H1 (cell line): ENCODE measurements around the gene DIP2C. TPM values are rescaled to one million over a fixed set of nuclear protein-coding genes. Genes with fewer than 3 reads are reported as not detected.

Experiments used
- CTCF ChIA-PET: fragments of 300-600 bp; sonication (Branson Sonifier 250); formaldehyde crosslinking; loops from one replicate; lab custom pipeline; 2021; ENCODE audit not compliant: partially characterized antibody; lab: Charles Lee
- POLR2A ChIA-PET: fragments of 300-600 bp; sonication (Branson Sonifier 250); formaldehyde crosslinking; loops from one replicate; lab custom pipeline; 2021; ENCODE audit warnings: inconsistent platforms; ENCODE audit not compliant: partially characterized antibody; lab: Charles Lee
- DNase-seq, 2 experiments: peaks; one replicate each; pipeline versions ENCODE4 v3.0.0 to v3.0.0-alpha.2; 2010 to 2022; ENCODE audit warnings: low spot score in 2 of 2, low read depth in 1 of 2, mixed read lengths in 1 of 2
- FAIRE-seq: peaks from 2 replicates; lab custom pipeline; 2011; peaks lifted over from hg19 to GRCh38; lab: Jason Lieb, UNC
- H2AFZ ChIP-seq: 2 replicates; pipeline ENCODE4 v1.8.1; 2012; ENCODE audit warnings: low read length, inconsistent platforms
- H2AK5ac ChIP-seq: 2 replicates; pipeline ENCODE4 v1.6.1; 2013; ENCODE audit warnings: low read depth, low read length
- H2BK120ac ChIP-seq: replicated peaks from 2 replicates; pipeline ENCODE3; 2013; ENCODE audit warnings: low read depth, low read length, inconsistent platforms
- H2BK12ac ChIP-seq: 2 replicates; pipeline ENCODE4 v1.6.1; 2013; ENCODE audit warnings: low read depth, low read length
- H2BK15ac ChIP-seq: 2 replicates; pipeline ENCODE4 v1.6.1; 2013; ENCODE audit warnings: low read length
- H2BK20ac ChIP-seq: 2 replicates; pipeline ENCODE4 v1.6.1; 2013; ENCODE audit warnings: low read length
- H2BK5ac ChIP-seq: 2 replicates; pipeline ENCODE4 v1.6.1; 2013; ENCODE audit warnings: low read depth, low read length
- H3K14ac ChIP-seq: 2 replicates; pipeline ENCODE4 v1.6.1; 2013; ENCODE audit warnings: inconsistent platforms; ENCODE audit not compliant: insufficient read length
- H3K18ac ChIP-seq: 2 replicates; pipeline ENCODE4 v1.6.1; 2013; ENCODE audit warnings: low read length; ENCODE audit errors: extremely low read depth
- H3K23ac ChIP-seq: 2 replicates; pipeline ENCODE4 v1.6.1; 2013; ENCODE audit warnings: inconsistent platforms; ENCODE audit not compliant: insufficient read length
- H3K23me2 ChIP-seq: 2 replicates; pipeline ENCODE4 v1.6.1; 2013; ENCODE audit warnings: low read depth, low read length
- H3K27ac ChIP-seq: 2 replicates; pipeline ENCODE4 v1.6.1; 2011; ENCODE audit warnings: low read depth, low read length, inconsistent platforms
- H3K27me3 ChIP-seq, 4 experiments: replicated peaks in 1 of 4; 1 replicate in 1 of 4; 2 replicates in 3 of 4; pipeline versions ENCODE4 v1.6.1 to v1.8.1; 2011 to 2013; ENCODE audit warnings: low read length in 3 of 4, mild to moderate bottlenecking in 3 of 4, inconsistent platforms in 2 of 4, mixed read lengths in 2 of 4, moderate library complexity in 1 of 4; ENCODE audit not compliant: control insufficient read depth in 3 of 4, insufficient read depth in 3 of 4; ENCODE audit errors: extremely low read depth in 1 of 4
- H3K36me3 ChIP-seq, 4 experiments: 2 replicates each; pipeline versions ENCODE4 v1.6.1 to v1.8.1; 2011 to 2013; ENCODE audit warnings: mild to moderate bottlenecking in 4 of 4, low read length in 3 of 4, moderate library complexity in 2 of 4, control low read depth in 1 of 4, inconsistent platforms in 1 of 4; ENCODE audit not compliant: insufficient read depth in 4 of 4, control insufficient read depth in 2 of 4
- H3K4ac ChIP-seq: replicated peaks from 2 replicates; pipeline ENCODE3; 2013; ENCODE audit warnings: low read length, low read depth, mixed read lengths, inconsistent platforms; ENCODE audit not compliant: insufficient read length
- H3K4me1 ChIP-seq, 4 experiments: replicated peaks in 1 of 4; 1 replicate in 1 of 4; 2 replicates in 3 of 4; pipeline versions ENCODE4 v1.6.1 to v1.8.1; 2011 to 2013; ENCODE audit warnings: low read length in 3 of 4, inconsistent platforms in 2 of 4, mixed read lengths in 1 of 4; ENCODE audit not compliant: insufficient read depth in 4 of 4, control insufficient read depth in 3 of 4
- H3K4me2 ChIP-seq, 2 experiments: 2 replicates each; pipeline versions ENCODE4 v1.6.1 to v1.8.1; 2011 to 2013; ENCODE audit warnings: low read depth in 2 of 2, low read length in 2 of 2, control low read depth in 1 of 2, inconsistent platforms in 1 of 2, mild to moderate bottlenecking in 1 of 2; ENCODE audit not compliant: insufficient read depth in 1 of 2
- H3K4me3 ChIP-seq, 4 experiments: fragments of 200-600, 300-600 bp in 1 of 4; sonication (generic), shearing (Covaris generic), sonication (Bioruptor Twin) in 1 of 4; 2 replicates each; pipeline versions ENCODE4 v1.5.1 to v1.8.1; 2011 to 2016; ENCODE audit warnings: low read length in 4 of 4, low read depth in 3 of 4, control low read depth in 2 of 4, inconsistent platforms in 2 of 4, mild to moderate bottlenecking in 2 of 4, mixed read lengths in 1 of 4, moderate library complexity in 1 of 4; ENCODE audit not compliant: insufficient read depth in 2 of 4; ENCODE audit errors: extremely low read depth in 1 of 4
- H3K56ac ChIP-seq: replicated peaks from 2 replicates; pipeline ENCODE3; 2013; ENCODE audit warnings: low read depth, mild to moderate bottlenecking, mixed read lengths, low read length, inconsistent platforms; ENCODE audit not compliant: insufficient read length
- H3K79me1 ChIP-seq: 2 replicates; pipeline ENCODE4 v1.6.1; 2013; ENCODE audit warnings: low read depth, low read length, control low read depth
- H3K79me2 ChIP-seq, 2 experiments: 2 replicates each; pipeline versions ENCODE4 v1.6.1 to v1.8.1; 2012 to 2013; ENCODE audit warnings: low read length in 2 of 2, mild to moderate bottlenecking in 2 of 2, inconsistent platforms in 1 of 2; ENCODE audit not compliant: insufficient read depth in 2 of 2, control insufficient read depth in 1 of 2
- H3K9ac ChIP-seq, 4 experiments: replicated peaks in 1 of 4; 1 replicate in 1 of 4; 2 replicates in 3 of 4; pipeline versions ENCODE4 v1.6.1 to v1.8.1; 2011 to 2013; ENCODE audit warnings: low read depth in 3 of 4, low read length in 3 of 4, control low read depth in 2 of 4, mild to moderate bottlenecking in 2 of 4, moderate library complexity in 2 of 4, inconsistent platforms in 1 of 4; ENCODE audit errors: extremely low read depth in 1 of 4
- H3K9me3 ChIP-seq, 2 experiments: 2 replicates each; pipeline versions ENCODE4 v1.6.1 to v1.8.1; 2012 to 2013; ENCODE audit warnings: mild to moderate bottlenecking in 2 of 2, moderate library complexity in 2 of 2, control low read depth in 1 of 2, inconsistent platforms in 1 of 2, low read depth in 1 of 2, low read length in 1 of 2, mixed read lengths in 1 of 2; ENCODE audit not compliant: insufficient read depth in 2 of 2
- H4K20me1 ChIP-seq, 2 experiments: replicated peaks in 1 of 2; 2 replicates each; pipeline versions ENCODE3 to v1.8.1; 2011 to 2013; ENCODE audit warnings: inconsistent platforms in 2 of 2, low read length in 2 of 2, mild to moderate bottlenecking in 1 of 2; ENCODE audit not compliant: insufficient read depth in 2 of 2, control insufficient read depth in 1 of 2
- H4K5ac ChIP-seq: 2 replicates; pipeline ENCODE4 v1.6.1; 2013; ENCODE audit warnings: low read length, low read depth, mixed read lengths, inconsistent platforms; ENCODE audit not compliant: insufficient read length
- H4K8ac ChIP-seq: 2 replicates; pipeline ENCODE4 v1.8.0; 2013; ENCODE audit warnings: mild to moderate bottlenecking, moderate library complexity, low read length, inconsistent platforms; ENCODE audit not compliant: insufficient read depth; ENCODE audit errors: extremely low read depth
- H4K91ac ChIP-seq: replicated peaks from 2 replicates; pipeline ENCODE3; 2013; ENCODE audit warnings: low read length, mixed read lengths, inconsistent platforms; ENCODE audit not compliant: insufficient read length
- FOSL1 ChIP-seq: IDR thresholded peaks from 2 replicates; pipeline ENCODE4 v1.6.1; 2011; ENCODE audit warnings: mild to moderate bottlenecking, low read depth, low read length, moderate library complexity; ENCODE audit not compliant: insufficient read depth
- GTF2F1 ChIP-seq: IDR thresholded peaks from 2 replicates; pipeline ENCODE4 v1.6.1; 2012; ENCODE audit warnings: low read depth, low read length, improper control_type of control experiment, borderline replicate concordance
- KDM4A ChIP-seq: IDR thresholded peaks from one replicate; pipeline ENCODE4 v1.7.1; 2012; ENCODE audit warnings: low read depth, mild to moderate bottlenecking, moderate library complexity, low read length, inconsistent platforms; ENCODE audit not compliant: severe bottlenecking
- RXRA ChIP-seq: IDR thresholded peaks from 2 replicates; pipeline ENCODE4 v1.6.1; 2011; ENCODE audit warnings: low read depth, mild to moderate bottlenecking, low read length, moderate library complexity; ENCODE audit not compliant: insufficient read depth
- SIN3A ChIP-seq, 2 experiments: IDR thresholded peaks in 1 of 2; conservative IDR thresholded peaks in 1 of 2; 2 replicates each; pipeline ENCODE4 v1.6.1; 2011 to 2012; ENCODE audit warnings: low read length in 2 of 2, improper control_type of control experiment in 1 of 2, low read depth in 1 of 2, mild to moderate bottlenecking in 1 of 2
- SRF ChIP-seq: IDR thresholded peaks from 2 replicates; pipeline ENCODE4 v1.6.1; 2011; ENCODE audit warnings: mild to moderate bottlenecking, low read depth, low read length, moderate library complexity
- ZNF274 ChIP-seq: IDR thresholded peaks from 2 replicates; pipeline ENCODE4 v1.7.0; 2012; ENCODE audit warnings: low read length, borderline replicate concordance; ENCODE audit errors: extremely low read depth
- WGBS, 2 experiments: shearing (Covaris generic) in 1 of 2; methylation state at CpG; one replicate each; pipeline versions ENCODE4 v1.1.6 to v1.1.7; 2013 to 2015; ENCODE audit warnings: low lambda C conversion rate in 2 of 2, mixed read lengths in 2 of 2, inconsistent platforms in 1 of 2, low coverage in 1 of 2, missing lambda C conversion rate in 1 of 2; ENCODE audit not compliant: insufficient replicate concordance in 2 of 2, insufficient coverage in 1 of 2, insufficient read length in 1 of 2; ENCODE audit errors: extremely low coverage in 1 of 2, missing lambda C conversion rate in 1 of 2; 5-methylcytosine and 5-hydroxymethylcytosine counted together
- polyA plus RNA-seq, 7 experiments: library from polyadenylated mRNA; depleted of rRNA in 3 of 7; stranded (reverse) in 5 of 7; unstranded in 2 of 7; fragments of >200 nt in 5 of 7; fragments of 200-250 nt in 2 of 7; gene quantifications; 1 replicate in 5 of 7; 2 replicates in 1 of 7; 4 replicates in 1 of 7; pipeline versions ENCODE4 v1.2.1 to v1.2.3, GENCODE V29; 2011 to 2013; ENCODE audit warnings: missing spikeins in 2 of 7, mixed read lengths in 2 of 7
- total RNA-seq: library from RNA; stranded (reverse); fragmentation: NEBNext Ultra II Directional; extraction: Animal tissue kit (Norgen Biotek cat#: 25700); gene quantifications from 2 replicates; pipeline ENCODE4 v1.2.1, GENCODE V29; 2021

DIP2C gene
- total and polyA plus RNA-seq, 2 of the 8 experiments (the other 6 are each of a cell fraction or from before 2014, with no cell fraction given), result 3.8 to 9.3 TPM

- WGBS, 2 experiments, result 92% methylated on average over 6 of the region's 6 CpGs; no CpG with 5 or more reads in 1 of the 2 experiments
- H3K4me1 ChIP-seq, result peaks cover 0 to 3% (median 0%) of the 10 kb centered on the region in 4 experiments; a peak in 2 of 7 replicates
- TF ChIP-seq GTF2F1 (no peak), FOSL1 (no peak), SRF (no peak), RXRA (no peak), SIN3A (conservative IDR thresholded peaks at IDR 0.05 in 1 of 2, IDR thresholded peaks at IDR 0.05 in 1 of 2; ENCODE audit: low read depth in 1 of 2, low read length in 2 of 2) (no peak), ZNF274 (no peak), KDM4A (no peak)
Observed at GRCh38 chr10:241451-241850, 448.0 kb downstream of the DIP2C start.

More at GRCh38 chr10:241451-241850, 448.0 kb downstream of the DIP2C start:
- Histone ChIP-seq H3K23ac (no peak overlapping the region), H3K9ac (no peak overlapping the region), H3K4me2 (no peak overlapping the region), H4K8ac (no peak overlapping the region), H3K18ac (no peak overlapping the region), H3K79me1 (no peaks in the 10 kb centered on the region), H2BK15ac (no peak overlapping the region), H2BK120ac (no peak overlapping the region), H3K36me3 (peaks cover 0 to 3% (median under 1%) of the 10 kb centered on the region in 4 experiments; a peak in 2 of 8 replicates), H3K4me3 (no peak overlapping the region), H3K27ac (no peak overlapping the region), H3K23me2 (no peaks in the 10 kb centered on the region), H3K27me3 (no peaks in the 10 kb centered on the region), H4K5ac (no peak overlapping the region), H3K4ac (no peak overlapping the region), H2AK5ac (no peak overlapping the region), H2AFZ (no peak overlapping the region), H2BK20ac (no peak overlapping the region), H2BK12ac (no peak overlapping the region), H3K56ac (no peak overlapping the region), H3K14ac (no peak overlapping the region), H4K20me1 (no peaks in the 10 kb centered on the region), H3K79me2 (no peaks in the 10 kb centered on the region), H3K9me3 (no peaks in the 10 kb centered on the region), H4K91ac (no peak overlapping the region), H2BK5ac (no peak overlapping the region)
- ChIA-PET CTCF (interaction anchor here (1.0 to 5.3 kb wide), 2 partner anchors 11 to 21 kb away, joined by 4 to 36 read pairs; no protein-coding TSS in a partner anchor), POLR2A (no interaction called here)
- FAIRE-seq, result no peak
- DNase-seq, result no peak
